Nephron (organoid): ENCODE results near the gene SPEM1.

Experiments used
- H3K27ac Mint-ChIP-seq, 3 experiments: 2 replicates each; pipeline ENCODE4 v1.8.0; 2020; ENCODE audit warnings: mixed read lengths in 3 of 3, mild to moderate bottlenecking in 2 of 3, moderate library complexity in 1 of 3
- H3K27me3 Mint-ChIP-seq: 2 replicates; pipeline ENCODE4 v1.8.0; 2021; ENCODE audit warnings: low read depth, mild to moderate bottlenecking, moderate library complexity, mixed read lengths
- H3K36me3 Mint-ChIP-seq: 2 replicates; pipeline ENCODE4 v1.8.0; 2020; ENCODE audit warnings: low read depth, mixed read lengths
- H3K4me1 Mint-ChIP-seq: 2 replicates; pipeline ENCODE4 v1.8.0; 2020; ENCODE audit warnings: mixed read lengths
- H3K4me3 Mint-ChIP-seq, 3 experiments: 2 replicates each; pipeline ENCODE4 v1.8.0; 2020; ENCODE audit warnings: mild to moderate bottlenecking in 3 of 3, mixed read lengths in 3 of 3, moderate library complexity in 2 of 3
- H3K9me3 Mint-ChIP-seq: 2 replicates; pipeline ENCODE4 v1.8.0; 2020; ENCODE audit warnings: mixed read lengths
- CTCF ChIP-seq, 3 experiments: fragments of 200-600 bp; sonication (generic); IDR thresholded peaks; one replicate each; pipeline ENCODE4 v1.5.0; 2021; ENCODE audit warnings: antibody characterized with exemption in 3 of 3; ENCODE audit not compliant: unreplicated experiment in 3 of 3

The SPEM1 gene

GRCh38 chr17:7394452-7395191, 25.5 kb upstream of the SPEM1 start, which contains the start of gene PLSCR3:
Gene PLSCR3, minus strand, starts transcription at chr17:7394525. Its CDS starts 415 bp downstream, at chr17:7394110.
- peak within 1 kb of the TSS; percentile 97 to 98 (median 97) for H3K4me3 Mint-ChIP-seq
- H3K9me3 Mint-ChIP-seq, result no peaks in the 10 kb centered on the region
- peak within 1 kb of the TSS; percentile 90 to 96 (median 93) for H3K27ac Mint-ChIP-seq
- H3K27me3 Mint-ChIP-seq, result no peaks in the 10 kb centered on the region
- H3K4me1 Mint-ChIP-seq, result peaks cover 6% of the 10 kb centered on the region
- peak; percentile 65 to 70 (median 69) for TF ChIP-seq CTCF (IDR thresholded peaks at IDR 0.05; ENCODE audit: unreplicated experiment in 3 of 3)
- H3K36me3 Mint-ChIP-seq, result peaks cover 19% of the 10 kb centered on the region

DNA sequence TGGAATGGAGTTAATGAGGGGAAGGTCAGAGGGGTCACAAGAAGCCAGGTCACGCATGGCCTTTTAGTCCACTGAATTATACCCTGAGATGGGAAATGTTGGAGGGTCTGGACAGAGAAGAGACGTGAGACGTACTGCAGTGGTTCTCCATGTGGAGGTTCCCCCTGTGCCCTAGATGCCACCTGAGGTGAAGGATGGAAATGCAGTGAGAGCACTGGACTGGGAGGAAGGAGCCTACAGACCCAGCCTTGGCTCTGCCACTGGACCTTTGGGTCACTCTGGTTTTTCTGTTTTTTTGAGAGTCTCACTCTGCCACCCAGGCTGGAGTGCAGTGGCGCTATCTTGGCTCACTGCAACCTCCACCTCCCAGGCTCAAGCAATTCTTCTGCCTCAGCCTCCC, 24.0 kb upstream of the SPEM1 start:
- Mint-ChIP-seq H3K9me3 (no peaks in the 10 kb centered on the region), H3K27ac (peak overlapping the region in 1 of 3 experiments; percentile 47), H3K27me3 (no peaks in the 10 kb centered on the region), H3K4me1 (peaks cover 6% of the 10 kb centered on the region), H3K36me3 (peaks cover 10% of the 10 kb centered on the region), H3K4me3 (peak overlapping the region; percentile 2 to 31 (median 29))
- TF ChIP-seq CTCF (IDR thresholded peaks at IDR 0.05; ENCODE audit: unreplicated experiment in 3 of 3), result no peak

DNA sequence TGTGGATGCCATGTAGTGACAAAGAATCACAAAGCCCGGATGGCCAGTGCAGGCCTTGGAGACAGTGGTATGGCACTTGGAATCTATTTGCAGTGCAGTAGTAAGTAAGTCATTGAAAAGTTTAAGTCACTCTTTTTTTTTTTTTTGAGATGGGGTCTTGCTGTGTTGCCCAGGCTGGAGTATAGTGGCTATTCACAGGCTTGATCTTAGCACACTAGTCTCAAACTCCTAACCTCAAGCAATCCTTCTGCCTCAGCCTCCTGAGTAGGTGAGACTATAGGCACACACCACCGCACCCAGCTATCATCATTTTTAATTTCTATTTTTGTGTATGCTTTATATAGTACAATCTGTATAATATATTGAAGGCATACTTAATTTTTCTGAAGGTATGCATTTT, 21.5 kb upstream of the SPEM1 start:
- Mint-ChIP-seq H3K36me3 (peaks cover 8% of the 10 kb centered on the region), H3K4me3 (peak overlapping the region in 2 of 3 experiments; percentile 26 to 55)
- TF ChIP-seq CTCF (IDR thresholded peaks at IDR 0.05; ENCODE audit: unreplicated experiment in 3 of 3), result no peak

GRCh38 chr17:7403043-7403726, 16.9 kb upstream of the SPEM1 start:
- Mint-ChIP-seq H3K27me3 (peaks cover 6% of the 10 kb centered on the region), H3K27ac (peak overlapping the region; percentile 73 to 95 (median 95)), H3K4me3 (peak overlapping the region; percentile 90 to 96 (median 94)), H3K9me3 (no peaks in the 10 kb centered on the region), H3K36me3 (peaks cover 8% of the 10 kb centered on the region), H3K4me1 (peaks cover 13% of the 10 kb centered on the region)
- no peak for TF ChIP-seq CTCF (IDR thresholded peaks at IDR 0.05; ENCODE audit: unreplicated experiment in 3 of 3)

More for the DNA sequence above, 21.5 kb upstream of the SPEM1 start:
- no peaks in the 10 kb centered on the region for H3K9me3 Mint-ChIP-seq
- H3K27me3 Mint-ChIP-seq, result no peaks in the 10 kb centered on the region
- peaks cover 10% of the 10 kb centered on the region for H3K4me1 Mint-ChIP-seq
- H3K27ac Mint-ChIP-seq, result peak overlapping the region in 1 of 3 experiments; percentile 21

GRCh38 chr17:7403727-7403976, 16.5 kb upstream of the SPEM1 start:
- Mint-ChIP-seq H3K9me3 (no peaks in the 10 kb centered on the region), H3K36me3 (peaks cover 8% of the 10 kb centered on the region), H3K4me3 (peak overlapping the region; percentile 90 to 96 (median 94))

More at GRCh38 chr17:7403727-7403976, 16.5 kb upstream of the SPEM1 start:
- no peak for TF ChIP-seq CTCF (IDR thresholded peaks at IDR 0.05; ENCODE audit: unreplicated experiment in 3 of 3)
- peaks cover 13% of the 10 kb centered on the region for H3K4me1 Mint-ChIP-seq
- H3K27me3 Mint-ChIP-seq, result peaks cover 6% of the 10 kb centered on the region
- H3K27ac Mint-ChIP-seq, result peak overlapping the region; percentile 73 to 95 (median 95)
